HCT116 (cell line): ENCODE data around the gene VRK3. TPM values are rescaled to one million over a fixed set of nuclear protein-coding genes. Genes with fewer than 3 reads are reported as not detected.

Experiments
- ATAC-seq: fragments of 200-7000 bp; cut with Tn5 transposase; 2 replicates; pipeline ENCODE4 v1.9.1; 2020; ENCODE audit warnings: mild to moderate bottlenecking, moderate library complexity
- BruUV-seq: library from RNA; stranded (reverse); fragments of 400-500 nt; replicated peaks from 2 replicates; lab custom pipeline; 2021; lab: Mats Ljungman, UMichigan
- CTCF ChIA-PET: fragments of 300-600 bp; sonication (Branson Sonifier 250); formaldehyde crosslinking; loops from one replicate; lab custom pipeline; 2021; ENCODE audit warnings: antibody characterized with exemption; lab: Charles Lee
- POLR2A ChIA-PET: fragments of 300-600, 350-600 bp; sonication (Branson Sonifier 250); formaldehyde crosslinking; loops from one replicate; lab custom pipeline; 2021; ENCODE audit warnings: antibody characterized with exemption; lab: Charles Lee
- RAD21 ChIA-PET, 2 experiments: fragments of 300-600 bp; sonication (Branson Sonifier 250); formaldehyde crosslinking; loops; one replicate each; lab custom pipeline; 2023; ENCODE audit warnings: low total read pairs in 2 of 2; ENCODE audit not compliant: uncharacterized antibody in 2 of 2, unreplicated experiment in 2 of 2, low non-redundant PET in 1 of 2; lab: Charles Lee
- DNase-seq: peaks from one replicate; pipeline ENCODE4 v3.0.0-alpha.2; 2010; ENCODE audit warnings: low read depth, low spot score
- H2AFZ ChIP-seq: fragments of 200-600 bp; shearing (Covaris generic), sonication (generic); 2 replicates; pipeline ENCODE4 v1.6.1; 2017; ENCODE audit warnings: low read depth, mixed run types, mixed read lengths, antibody characterized with exemption, low read length; ENCODE audit not compliant: poor library complexity, severe bottlenecking
- H3K27ac ChIP-seq: 2 replicates; pipeline ENCODE4 v1.5.1; 2012; ENCODE audit warnings: low read depth, low read length
- H3K27me3 ChIP-seq: fragments of 200-600 bp; sonication (generic); 2 replicates; pipeline ENCODE4 v1.6.1; 2016; ENCODE audit warnings: mixed run types, low read length, mixed read lengths; ENCODE audit not compliant: insufficient read depth
- H3K36me3 ChIP-seq, 2 experiments: fragments of 200-500 bp in 1 of 2; fragments of 200-600 bp in 1 of 2; sonication (Bioruptor generic) in 1 of 2; sonication (generic) in 1 of 2; 2 replicates each; pipeline versions ENCODE4 v1.5.1 to v1.6.1; 2014 to 2016; ENCODE audit warnings: low read length in 2 of 2, inconsistent platforms in 1 of 2, mixed read lengths in 1 of 2, mixed run types in 1 of 2; ENCODE audit not compliant: insufficient read depth in 2 of 2, control insufficient read depth in 1 of 2
- H3K4me1 ChIP-seq, 2 experiments: fragments of 200-600 bp in 1 of 2; sonication (generic) in 1 of 2; 2 replicates each; pipeline versions ENCODE4 v1.5.1 to v1.6.1; 2012 to 2017; ENCODE audit warnings: low read length in 2 of 2, inconsistent platforms in 1 of 2, mild to moderate bottlenecking in 1 of 2, mixed read lengths in 1 of 2, mixed run types in 1 of 2, moderate library complexity in 1 of 2; ENCODE audit not compliant: insufficient read depth in 2 of 2, control insufficient read depth in 1 of 2
- H3K4me2 ChIP-seq: fragments of 200-600 bp; sonication (generic); 2 replicates; pipeline ENCODE4 v1.6.1; 2017; ENCODE audit warnings: mixed run types, low read length, mixed read lengths
- H3K4me3 ChIP-seq, 2 experiments: fragments of 200-600 bp in 1 of 2; sonication (generic) in 1 of 2; replicated peaks in 1 of 2; 2 replicates each; pipeline ENCODE4 v1.5.1; 2011 to 2016; ENCODE audit warnings: low read length in 2 of 2, control low read depth in 1 of 2, low read depth in 1 of 2, mild to moderate bottlenecking in 1 of 2, mixed read lengths in 1 of 2, mixed run types in 1 of 2
- H3K79me2 ChIP-seq: fragments of 200-600 bp; sonication (generic); 2 replicates; pipeline ENCODE4 v1.6.1; 2017; ENCODE audit warnings: mild to moderate bottlenecking, mixed run types, low read length, moderate library complexity, mixed read lengths; ENCODE audit not compliant: insufficient read depth
- H3K9ac ChIP-seq: fragments of 200-600 bp; sonication (generic); 2 replicates; pipeline ENCODE4 v1.6.1; 2016; ENCODE audit warnings: low read length, mixed read lengths
- H3K9me2 ChIP-seq: fragments of 200-600 bp; sonication (generic), shearing (Covaris generic); 2 replicates; pipeline ENCODE4 v1.6.1; 2017; ENCODE audit warnings: mixed run types, mild to moderate bottlenecking, moderate library complexity; ENCODE audit not compliant: insufficient read depth
- H3K9me3 ChIP-seq, 2 experiments: fragments of 200-500 bp in 1 of 2; fragments of 200-600 bp in 1 of 2; sonication (Bioruptor generic) in 1 of 2; sonication (generic) in 1 of 2; 2 replicates each; pipeline ENCODE4 v1.6.1; 2014 to 2017; ENCODE audit warnings: low read length in 2 of 2, mixed read lengths in 2 of 2, inconsistent platforms in 1 of 2, low read depth in 1 of 2, mild to moderate bottlenecking in 1 of 2, mixed run types in 1 of 2, moderate library complexity in 1 of 2; ENCODE audit not compliant: control insufficient read depth in 1 of 2, insufficient read depth in 1 of 2
- H4K20me1 ChIP-seq: fragments of 200-600 bp; sonication (generic), shearing (Covaris generic); 2 replicates; pipeline ENCODE4 v1.6.1; 2017; ENCODE audit warnings: mixed run types, mild to moderate bottlenecking, moderate library complexity; ENCODE audit not compliant: insufficient read depth
- CTCF ChIP-seq, 3 experiments: fragments of 200-600 bp in 1 of 3; sonication (generic) in 1 of 3; IDR thresholded peaks in 2 of 3; conservative IDR thresholded peaks in 1 of 3; 2 replicates each; pipeline ENCODE4 v1.5.1; 2012 to 2017; ENCODE audit warnings: low read depth in 2 of 3, low read length in 2 of 3, antibody characterized with exemption in 1 of 3, borderline replicate concordance in 1 of 3, control low read depth in 1 of 3, mild to moderate bottlenecking in 1 of 3, mixed read lengths in 1 of 3, mixed run types in 1 of 3, moderate library complexity in 1 of 3; ENCODE audit not compliant: insufficient read depth in 1 of 3
- FOSL1 ChIP-seq: IDR thresholded peaks from 2 replicates; pipeline ENCODE4 v1.6.1; 2012; ENCODE audit warnings: low read depth
- RAD21 ChIP-seq: IDR thresholded peaks from 2 replicates; pipeline ENCODE4 v1.6.1; 2012; ENCODE audit warnings: low read depth, mild to moderate bottlenecking
- TCF7L2 ChIP-seq: IDR thresholded peaks from 2 replicates; pipeline ENCODE4 v1.7.0; 2011; ENCODE audit warnings: borderline replicate concordance, inconsistent platforms; ENCODE audit not compliant: insufficient read depth, insufficient read length; ENCODE audit errors: extremely low read depth
- ZBTB33 ChIP-seq: IDR thresholded peaks from 2 replicates; pipeline ENCODE4 v1.6.1; 2011; ENCODE audit warnings: mild to moderate bottlenecking, low read length, moderate library complexity; ENCODE audit not compliant: insufficient replicate concordance; ENCODE audit errors: extremely low read depth
- ZNF274 ChIP-seq: fragments of 200-500 bp; sonication (Bioruptor generic); IDR thresholded peaks from 2 replicates; pipeline ENCODE4 v1.6.1; 2014; ENCODE audit warnings: mild to moderate bottlenecking, low read depth, low read length, inconsistent platforms
- intact Hi-C: fragments of 100-400 bp; cut with micrococcal nuclease; formaldehyde crosslinking; loops from 2 replicates; pipeline ENCODE4 v1.10.0; 2022
- total RNA-seq: library from RNA; stranded (reverse); gene quantifications from one replicate; pipeline ENCODE4 v1.2.1, GENCODE V29; 2021; ENCODE audit not compliant: unreplicated experiment

VRK3 gene
- total RNA-seq, 1 experiment from 2014 or later: 44.0 TPM

GRCh38 chr19:50036908-50037307 is 11.7 kb upstream of the VRK3 start (continued):
- TF ChIP-seq CTCF (IDR thresholded peaks at IDR 0.05 in 2 of 3, conservative IDR thresholded peaks at IDR 0.05 in 1 of 3; ENCODE audit: borderline replicate concordance in 1 of 3, insufficient read depth in 1 of 3, low read depth in 2 of 3, low read length in 2 of 3) (no peak), RAD21 (no peak)

GRCh38 chr19:50030937-50031336 is 5.8 kb upstream of the VRK3 start:
- ChIA-PET POLR2A (no interaction called here), RAD21 (no interaction called here), CTCF (no interaction called here)
- H2AFZ ChIP-seq: no peak overlapping the region
- no peak overlapping the region for H3K9ac ChIP-seq
- no peak for TF ChIP-seq FOSL1
- no peak for TF ChIP-seq ZBTB33
- TF ChIP-seq ZNF274: no peak
- TF ChIP-seq TCF7L2: no peak
- no peak for TF ChIP-seq RAD21
- DNase-seq: no peak
- intact Hi-C loops: no loop called here
- peaks cover 98% of the 10 kb centered on the region for H3K79me2 ChIP-seq
- H3K4me1 ChIP-seq: peaks cover 5 to 14% of the 10 kb centered on the region in 2 experiments; a peak in 2 of 4 replicates
- no peaks in the 10 kb centered on the region for H3K9me2 ChIP-seq
- BruUV-seq: no TSS peak
- no peaks in the 10 kb centered on the region for H3K27me3 ChIP-seq
- H3K4me3 ChIP-seq: no peak overlapping the region
- 0 out of 2 replicates have a peak, but pooled peaks cover 5% of the 10 kb centered on the region for H4K20me1 ChIP-seq
- H3K9me3 ChIP-seq: no peaks in the 10 kb centered on the region
- H3K27ac ChIP-seq: no peak overlapping the region
- no peak overlapping the region for H3K4me2 ChIP-seq
- no peak for ATAC-seq
- peaks cover 13 to 53% of the 10 kb centered on the region in 2 experiments; a peak in 3 of 4 replicates for H3K36me3 ChIP-seq
